ENCODE measurements around the gene BCAS4.
"Not testable (repeated sequence)": the region's sequence is repeated elsewhere in the genome, so short reads cannot be mapped to it uniquely, and the experiment has no call there.

The BCAS4 gene

DNA sequence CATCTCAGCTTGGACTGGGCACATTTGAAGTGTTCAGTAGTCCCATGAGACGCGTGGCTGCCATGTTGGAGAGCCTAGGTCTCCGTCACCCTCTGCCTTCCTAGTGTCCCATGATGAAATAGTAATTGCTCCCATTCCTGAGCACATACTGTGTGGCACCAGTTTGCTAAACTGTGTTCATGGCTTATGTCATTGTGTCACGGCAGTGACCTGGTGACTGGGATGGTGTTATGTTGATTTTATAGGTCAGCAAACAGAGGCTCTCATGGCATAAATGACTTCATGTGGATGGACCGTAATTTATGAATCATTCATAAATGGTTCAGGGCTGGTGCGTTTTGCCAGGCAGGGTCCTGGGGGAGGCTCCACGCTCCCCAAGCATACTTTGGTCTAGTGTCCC is 3.8 kb downstream of the BCAS4 start:
- in situ Hi-C loops (cut with MboI; ENCODE audit: low sequenced_read_pairs), result no loop called here

- in situ Hi-C loops (cut with MboI; ENCODE audit: low sequenced_read_pairs), result no loop called here
Measured at GRCh38 chr20:50799176-50799889, 4.5 kb downstream of the BCAS4 start.

DNA sequence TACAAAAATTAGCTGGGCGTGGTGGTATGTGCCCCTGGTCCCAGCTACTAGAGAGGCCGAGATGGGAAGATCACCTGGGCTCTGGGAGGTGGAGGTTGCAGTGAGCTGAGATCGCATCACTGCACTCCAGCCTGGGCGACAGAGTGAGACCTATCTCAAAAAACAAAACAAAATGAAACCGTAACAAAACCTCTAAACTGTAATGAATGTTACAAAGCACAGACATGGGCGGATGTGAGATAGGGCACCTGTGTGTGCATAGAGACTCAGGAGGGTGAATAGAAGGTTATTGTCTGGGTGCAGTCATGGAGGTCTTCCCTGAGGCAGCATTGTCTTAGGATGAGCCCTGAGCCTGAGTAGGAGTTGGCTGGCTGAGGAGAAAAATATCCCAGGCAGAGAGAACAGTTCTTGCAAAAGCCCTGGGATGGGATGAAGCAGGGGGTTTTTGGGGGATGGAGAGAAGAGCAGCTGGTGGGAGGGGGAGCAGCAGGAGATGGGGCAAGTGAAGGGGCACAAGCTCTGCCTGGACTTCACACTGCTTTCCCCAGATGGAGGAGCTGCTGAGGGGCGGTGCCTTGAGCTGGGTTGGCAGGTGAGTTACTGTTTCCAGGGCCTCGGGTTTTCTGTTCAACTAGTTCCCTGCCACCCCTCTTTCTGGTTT is 5.2 kb downstream of the BCAS4 start:
- in situ Hi-C loops (cut with MboI; ENCODE audit: low sequenced_read_pairs), result no loop called here

- in situ Hi-C loops (cut with MboI; ENCODE audit: low sequenced_read_pairs), result not testable (repeated sequence)
Measured at GRCh38 chr20:50800986-50801746, 6.3 kb downstream of the BCAS4 start.

DNA sequence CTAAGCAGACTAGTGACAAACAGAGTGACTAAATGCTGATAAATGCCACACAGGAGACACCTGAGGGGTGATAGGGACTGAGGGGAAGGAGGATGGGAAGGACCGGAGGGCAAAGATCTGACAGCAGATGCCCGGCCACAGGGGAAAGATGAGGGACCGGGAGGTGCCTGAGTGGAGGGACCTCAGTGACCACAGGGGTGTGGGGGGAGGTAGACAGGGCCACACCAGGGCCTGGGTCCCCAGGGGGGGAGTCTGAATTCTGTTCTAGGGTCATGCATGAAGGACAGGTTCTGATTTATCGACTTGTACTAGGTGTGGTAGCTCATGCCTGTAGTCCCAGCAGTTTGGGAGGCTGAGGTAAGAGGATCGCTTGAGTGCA is 6.9 kb downstream of the BCAS4 start:
- in situ Hi-C loops (cut with MboI; ENCODE audit: low sequenced_read_pairs), result no loop called here

- in situ Hi-C loops (cut with MboI; ENCODE audit: low sequenced_read_pairs), result no loop called here
Measured at GRCh38 chr20:50802289-50802688, 7.4 kb downstream of the BCAS4 start.

DNA sequence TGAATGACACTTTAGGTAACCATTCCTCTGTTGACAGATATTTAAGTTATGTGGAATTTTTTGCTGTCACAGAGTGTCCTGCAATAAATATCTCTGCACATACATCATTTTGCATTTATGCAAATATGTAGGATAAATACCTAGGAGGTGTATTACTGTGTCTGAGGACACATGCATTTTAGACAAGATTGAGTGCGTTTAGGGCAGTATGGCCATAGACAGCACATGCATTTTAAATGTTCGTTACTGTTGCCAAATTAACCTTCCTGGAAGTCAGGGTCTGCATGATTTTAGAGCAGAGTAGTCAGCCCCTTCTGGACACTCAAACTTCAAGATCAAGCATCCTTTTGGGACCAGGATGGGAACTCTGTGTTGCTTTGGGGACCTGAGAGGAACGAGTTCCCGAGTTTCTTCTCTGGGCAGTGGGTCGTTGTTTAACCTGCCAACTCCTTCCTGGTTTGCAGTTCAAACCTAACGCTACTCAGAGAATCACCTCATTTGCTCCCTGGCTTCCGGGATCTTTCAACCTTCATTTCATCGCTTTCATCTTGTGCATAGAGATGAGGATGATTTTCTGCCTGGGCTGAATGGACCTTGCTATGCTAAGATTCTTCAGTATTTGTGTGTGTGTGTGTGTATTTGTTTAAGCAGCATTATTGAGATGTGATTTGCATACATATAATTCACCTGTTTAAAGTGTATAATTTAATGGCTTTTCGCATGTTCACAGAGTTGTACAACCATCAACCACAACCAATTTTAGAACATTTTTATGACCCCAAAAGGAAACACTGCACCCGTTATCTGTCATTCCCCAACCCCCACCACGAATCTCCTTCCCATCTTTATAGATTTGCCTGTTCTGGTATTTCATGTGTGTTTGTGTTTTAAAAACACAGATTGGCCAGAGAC is 9.8 kb downstream of the BCAS4 start:
- in situ Hi-C loops (cut with MboI; ENCODE audit: low sequenced_read_pairs), result no loop called here

GRCh38 chr20:50805349-50805684 is 10.5 kb downstream of the BCAS4 start:
- in situ Hi-C loops (cut with MboI; ENCODE audit: low sequenced_read_pairs), result no loop called here

DNA sequence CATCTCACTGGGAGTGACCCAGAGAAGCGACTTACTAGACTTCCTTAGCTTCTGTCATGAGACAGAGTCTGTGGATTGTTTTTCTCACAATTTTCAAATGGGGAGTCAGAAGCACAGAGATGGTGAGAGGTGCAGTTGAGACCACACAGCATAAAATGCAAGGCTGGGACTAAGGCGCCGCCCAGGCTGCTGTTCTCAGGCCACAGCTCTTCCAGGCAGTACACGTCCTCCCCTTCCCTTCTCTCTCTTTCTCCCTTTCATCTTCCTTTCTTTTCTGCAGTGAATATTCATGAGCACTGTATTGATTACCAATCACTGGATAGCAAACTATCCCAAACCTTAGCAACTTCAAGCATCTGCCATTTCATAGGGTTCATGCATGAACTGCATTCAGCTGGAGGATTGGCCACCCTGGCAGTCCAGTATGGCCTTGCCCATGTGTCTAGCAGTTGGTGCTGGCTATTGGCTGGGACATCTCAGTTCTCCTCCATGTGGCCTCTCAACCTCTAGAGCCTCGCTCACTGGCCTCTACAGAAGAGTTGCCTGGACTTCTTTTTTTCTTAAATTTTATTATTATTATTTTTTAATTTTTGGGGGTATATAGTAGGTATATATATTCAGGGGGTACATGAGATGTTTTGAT is 11.4 kb downstream of the BCAS4 start:
- in situ Hi-C loops (cut with MboI; ENCODE audit: low sequenced_read_pairs), result no loop called here

- in situ Hi-C loops (cut with MboI; ENCODE audit: low sequenced_read_pairs), result no loop called here
Measured at GRCh38 chr20:50810063-50810462, 15.2 kb downstream of the BCAS4 start.

GRCh38 chr20:50810842-50811241 is 16.0 kb downstream of the BCAS4 start:
- in situ Hi-C loops (cut with MboI; ENCODE audit: low sequenced_read_pairs), result no loop called here

DNA sequence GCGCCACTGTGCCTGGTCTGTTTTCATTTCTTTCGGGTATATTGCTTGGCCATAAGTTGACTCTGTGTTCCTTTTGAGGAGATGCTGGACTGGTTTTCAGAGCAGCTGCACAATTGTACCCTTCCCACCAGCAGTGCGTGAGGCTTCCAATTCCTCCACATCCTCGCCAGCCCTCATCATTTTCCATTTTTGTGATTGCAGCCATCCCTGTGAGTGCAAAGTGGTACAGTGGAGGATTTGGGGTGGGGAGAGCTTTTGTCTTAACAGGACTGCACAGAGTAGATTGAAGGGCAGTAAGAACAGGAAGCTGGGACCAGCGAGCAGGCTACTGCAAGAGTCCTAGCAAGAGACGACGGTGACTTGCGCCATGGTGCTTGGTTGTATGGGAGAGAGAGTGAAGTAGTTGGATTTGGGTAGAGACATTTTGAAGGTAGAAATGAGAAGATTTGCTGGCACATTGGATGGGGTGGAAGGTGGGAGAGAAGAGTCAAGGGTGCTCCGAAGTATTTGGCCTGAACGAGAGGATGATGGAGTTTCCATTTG is 18.3 kb downstream of the BCAS4 start:
- in situ Hi-C loops (cut with MboI; ENCODE audit: low sequenced_read_pairs), result no loop called here

GRCh38 chr20:50813801-50814200 is 18.9 kb downstream of the BCAS4 start:
- in situ Hi-C loops (cut with MboI; ENCODE audit: low sequenced_read_pairs), result no loop called here

- in situ Hi-C loops (cut with MboI; ENCODE audit: low sequenced_read_pairs), result no loop called here
Measured at GRCh38 chr20:50814438-50815161, 19.7 kb downstream of the BCAS4 start.

GRCh38 chr20:50815162-50815989 is 20.5 kb downstream of the BCAS4 start:
- in situ Hi-C loops (cut with MboI; ENCODE audit: low sequenced_read_pairs), result no loop called here

DNA sequence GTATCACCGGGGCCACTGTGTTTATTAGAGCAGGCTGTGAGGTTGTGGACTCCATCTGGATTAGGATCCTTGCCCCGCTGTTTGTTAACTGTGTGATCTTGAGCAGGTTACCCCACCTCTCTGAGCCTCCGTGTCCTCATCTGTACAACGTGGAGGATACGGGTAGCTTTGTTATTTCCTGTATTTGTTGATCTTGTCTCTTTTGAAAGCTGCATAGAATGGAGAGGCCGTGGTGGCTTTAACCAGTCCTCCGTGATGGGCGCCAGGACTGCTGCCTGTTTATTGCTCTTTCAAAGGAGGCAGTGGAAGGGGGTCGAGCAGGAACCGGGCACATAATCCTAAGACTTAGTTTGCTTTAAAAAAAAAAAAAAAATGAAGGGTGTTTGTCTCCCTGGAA is 22.9 kb downstream of the BCAS4 start:
- in situ Hi-C loops (cut with MboI; ENCODE audit: low sequenced_read_pairs), result no loop called here

DNA sequence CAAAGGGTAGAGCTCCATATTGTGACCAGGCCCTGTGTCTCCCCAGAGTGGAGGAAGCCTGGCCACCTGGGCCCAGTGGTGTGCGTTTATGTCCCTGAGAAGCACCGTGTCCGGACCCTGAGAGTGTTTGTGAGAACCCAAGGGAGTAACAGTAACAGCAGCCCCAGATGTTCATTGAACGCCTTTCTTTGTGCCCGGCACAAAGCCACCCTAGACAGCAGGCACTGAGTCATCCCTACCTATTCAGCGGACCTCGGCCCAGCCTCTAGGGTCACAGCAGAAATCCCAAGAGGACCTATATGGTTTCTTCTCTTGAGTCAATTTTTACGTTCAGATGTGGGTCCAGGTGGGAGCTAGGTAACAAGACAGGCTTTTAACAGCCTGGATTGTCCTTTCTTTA is 24.5 kb downstream of the BCAS4 start:
- in situ Hi-C loops (cut with MboI; ENCODE audit: low sequenced_read_pairs), result no loop called here

- in situ Hi-C loops (cut with MboI; ENCODE audit: low sequenced_read_pairs), result no loop called here
Measured at GRCh38 chr20:50820515-50821256, 25.8 kb downstream of the BCAS4 start.

All from HL-60/S4 treated with phorbol 12-myristate 13-acetate at 8.2 ng/mL for 4 days and 3 days (cell line).